GM21529 (cell line): ENCODE results near the gene PRCD.

Experiments
- ATAC-seq: cut with Tn5 transposase; IDR thresholded peaks from one replicate; pipeline ENCODE4 v1.9.1; 2021; ENCODE audit not compliant: unreplicated experiment

PRCD gene

GRCh38 chr17:76588182-76588581, 48.3 kb downstream of the PRCD start:
- ATAC-seq: no peak

GRCh38 chr17:76593384-76593826, 53.6 kb downstream of the PRCD start:
- no peak for ATAC-seq

- no peak for ATAC-seq
Observed at GRCh38 chr17:76593959-76594358, 54.1 kb downstream of the PRCD start.

DNA sequence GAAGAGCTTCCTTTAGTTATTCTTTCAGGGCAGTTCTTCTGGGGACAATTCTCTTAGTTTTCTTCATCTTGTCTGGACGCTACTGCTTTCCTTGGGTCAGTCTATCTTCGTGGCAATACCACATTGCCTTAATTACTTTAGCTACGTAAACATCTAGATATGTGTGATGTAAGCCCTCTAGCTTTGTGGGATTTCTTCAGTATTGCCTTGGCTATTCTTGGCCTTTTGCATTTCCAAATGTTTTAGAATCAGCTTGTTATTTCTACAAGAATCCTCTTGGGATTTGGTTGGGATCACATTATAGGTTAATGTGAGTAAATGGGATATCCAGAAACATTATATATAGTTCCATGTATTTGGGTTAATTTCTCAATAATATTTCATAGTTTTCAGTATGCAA, 54.8 kb downstream of the PRCD start:
- no peak for ATAC-seq
